ENCODE data around the gene CLEC4D.
"Not testable (repeated sequence)": the region's sequence is repeated elsewhere in the genome, so short reads cannot be mapped to it uniquely, and the experiment has no call there.

Gene CLEC4D

GRCh38 chr12:8537820-8538219 lies 24.5 kb downstream of the CLEC4D start:
- not testable (repeated sequence) for DNase-seq

GRCh38 chr12:8540831-8541230 lies 27.5 kb downstream of the CLEC4D start, which contains the start of gene CLEC4E:
Gene CLEC4E, minus strand, starts transcription at chr12:8540905. Its CDS starts 108 bp downstream, at chr12:8540797.
- not testable (repeated sequence) for DNase-seq

- DNase-seq = no peak
Measured at GRCh38 chr12:8541562-8541961, 28.3 kb downstream of the CLEC4D start.

- DNase-seq = peak; percentile 33
Measured at GRCh38 chr12:8544295-8544694, 31.0 kb downstream of the CLEC4D start.

- no peak for DNase-seq
Measured at GRCh38 chr12:8546591-8546990, 33.3 kb downstream of the CLEC4D start.

- no peak for DNase-seq
Measured at GRCh38 chr12:8547645-8548044, 34.3 kb downstream of the CLEC4D start.

- DNase-seq = no peak
Measured at GRCh38 chr12:8548192-8548591, 34.9 kb downstream of the CLEC4D start.

- no peak for DNase-seq
Measured at GRCh38 chr12:8549381-8549780, 36.1 kb downstream of the CLEC4D start.

- DNase-seq = no peak
Measured at GRCh38 chr12:8553088-8553627, 39.9 kb downstream of the CLEC4D start.

GRCh38 chr12:8554451-8555195 lies 41.3 kb downstream of the CLEC4D start:
- no peak for DNase-seq

- no peak for DNase-seq
Measured at GRCh38 chr12:8556531-8557097, 43.3 kb downstream of the CLEC4D start.

GRCh38 chr12:8559676-8560075 lies 46.4 kb downstream of the CLEC4D start:
- DNase-seq = no peak

- DNase-seq = no peak
Measured at GRCh38 chr12:8561011-8561410, 47.7 kb downstream of the CLEC4D start.

- DNase-seq = no peak
Measured at GRCh38 chr12:8562310-8562709, 49.0 kb downstream of the CLEC4D start.

GRCh38 chr12:8563356-8563755 lies 50.1 kb downstream of the CLEC4D start:
- no peak for DNase-seq

- no peak for DNase-seq
Measured at GRCh38 chr12:8564656-8565055, 51.4 kb downstream of the CLEC4D start.

- not testable (repeated sequence) for DNase-seq
Measured at GRCh38 chr12:8566052-8566451, 52.7 kb downstream of the CLEC4D start.

- no peak for DNase-seq
Measured at GRCh38 chr12:8566525-8566924, 53.2 kb downstream of the CLEC4D start.
